Mesenchymal stem cell (in vitro differentiated cells and primary cell): ENCODE data around the gene CPM.

ENCODE experiments used
- DNase-seq: peaks from one replicate; pipeline ENCODE4 v3.0.0-alpha.2; 2013
- H2AFZ ChIP-seq: one replicate; pipeline ENCODE4 v1.6.1; 2013; ENCODE audit warnings: low read depth, mild to moderate bottlenecking, control low read depth, inconsistent platforms, low read length, moderate library complexity
- H2AK5ac ChIP-seq: 2 replicates; pipeline ENCODE4 v1.6.1; 2013; ENCODE audit warnings: low read length, moderate library complexity, mild to moderate bottlenecking, inconsistent platforms; ENCODE audit not compliant: severe bottlenecking
- H2BK120ac ChIP-seq: one replicate; pipeline ENCODE4 v1.6.1; 2013; ENCODE audit warnings: low read depth, mild to moderate bottlenecking, inconsistent platforms, low read length, moderate library complexity
- H2BK12ac ChIP-seq, 2 experiments: one replicate each; pipeline ENCODE4 v1.6.1; 2013; ENCODE audit warnings: inconsistent platforms in 2 of 2, low read length in 2 of 2, mild to moderate bottlenecking in 2 of 2, moderate library complexity in 2 of 2, control low read depth in 1 of 2
- H2BK15ac ChIP-seq: one replicate; pipeline ENCODE4 v1.6.1; 2013; ENCODE audit warnings: mild to moderate bottlenecking, low read depth, inconsistent platforms; ENCODE audit not compliant: poor library complexity, severe bottlenecking
- H2BK5ac ChIP-seq: 2 replicates; pipeline ENCODE4 v1.6.1; 2013; ENCODE audit warnings: low read depth, mild to moderate bottlenecking, low read length, control low read depth, inconsistent platforms; ENCODE audit not compliant: poor library complexity, severe bottlenecking
- H3K14ac ChIP-seq, 2 experiments: one replicate each; pipeline ENCODE4 v1.6.1; 2013; ENCODE audit warnings: inconsistent platforms in 2 of 2, low read length in 2 of 2, control low read depth in 1 of 2, mild to moderate bottlenecking in 1 of 2, moderate library complexity in 1 of 2
- H3K18ac ChIP-seq, 2 experiments: one replicate each; pipeline ENCODE4 v1.6.1; 2013; ENCODE audit warnings: inconsistent platforms in 2 of 2, low read length in 2 of 2, control low read depth in 1 of 2, low read depth in 1 of 2, mild to moderate bottlenecking in 1 of 2
- H3K23ac ChIP-seq, 2 experiments: one replicate each; pipeline ENCODE4 v1.6.1; 2013; ENCODE audit warnings: inconsistent platforms in 2 of 2, low read length in 2 of 2, mild to moderate bottlenecking in 2 of 2, moderate library complexity in 2 of 2, control low read depth in 1 of 2
- H3K27ac ChIP-seq: 2 replicates; pipeline ENCODE4 v1.5.1; 2013; ENCODE audit warnings: mild to moderate bottlenecking, moderate library complexity, low read length, control low read depth, inconsistent platforms; ENCODE audit not compliant: poor library complexity, severe bottlenecking
- H3K27me3 ChIP-seq, 2 experiments: 2 replicates each; pipeline versions ENCODE4 v1.6.1 to v1.7.0; 2013; ENCODE audit warnings: low read length in 2 of 2, mild to moderate bottlenecking in 2 of 2, moderate library complexity in 2 of 2, control low read depth in 1 of 2, inconsistent platforms in 1 of 2; ENCODE audit not compliant: control insufficient read depth in 1 of 2, insufficient read depth in 1 of 2
- H3K36me3 ChIP-seq, 2 experiments: 2 replicates each; pipeline versions ENCODE4 v1.6.1 to v1.7.0; 2013; ENCODE audit warnings: low read length in 2 of 2, control low read depth in 1 of 2, inconsistent platforms in 1 of 2, low read depth in 1 of 2, mild to moderate bottlenecking in 1 of 2; ENCODE audit not compliant: insufficient read depth in 2 of 2, control insufficient read depth in 1 of 2
- H3K4ac ChIP-seq, 2 experiments: one replicate each; pipeline ENCODE4 v1.6.1; 2013; ENCODE audit warnings: inconsistent platforms in 2 of 2, low read length in 2 of 2, mild to moderate bottlenecking in 2 of 2, moderate library complexity in 2 of 2, control low read depth in 1 of 2, low read depth in 1 of 2
- H3K4me1 ChIP-seq: 2 replicates; pipeline ENCODE4 v1.6.1; 2013; ENCODE audit warnings: low read depth, low read length, control low read depth; ENCODE audit not compliant: control insufficient read depth, insufficient read depth
- H3K4me2 ChIP-seq: 2 replicates; pipeline ENCODE4 v1.6.1; 2013; ENCODE audit warnings: low read length, mild to moderate bottlenecking, inconsistent platforms; ENCODE audit not compliant: poor library complexity, severe bottlenecking
- H3K4me3 ChIP-seq, 2 experiments: 2 replicates each; pipeline versions ENCODE4 v1.5.1 to v1.7.0; 2013; ENCODE audit warnings: low read length in 2 of 2, mild to moderate bottlenecking in 2 of 2, control low read depth in 1 of 2, low read depth in 1 of 2; ENCODE audit not compliant: insufficient read depth in 1 of 2
- H3K79me1 ChIP-seq: replicated peaks from 2 replicates; pipeline ENCODE4 v1.6.1; 2013; ENCODE audit warnings: mild to moderate bottlenecking, control low read depth, low read length, inconsistent platforms; ENCODE audit not compliant: poor library complexity, severe bottlenecking
- H3K9ac ChIP-seq: 2 replicates; pipeline ENCODE4 v1.7.0; 2013; ENCODE audit warnings: mild to moderate bottlenecking, low read length, moderate library complexity
- H3K9me3 ChIP-seq: 2 replicates; pipeline ENCODE4 v1.7.0; 2013; ENCODE audit warnings: mild to moderate bottlenecking, low read length; ENCODE audit not compliant: control insufficient read depth
- H4K8ac ChIP-seq: one replicate; pipeline ENCODE4 v1.6.1; 2013; ENCODE audit warnings: inconsistent platforms, mild to moderate bottlenecking, low read length, moderate library complexity
- H4K91ac ChIP-seq: one replicate; pipeline ENCODE4 v1.6.1; 2013; ENCODE audit warnings: mild to moderate bottlenecking, low read length, inconsistent platforms
- WGBS: methylation state at CpG from one replicate; pipeline ENCODE4 v1.1.7; 2013; ENCODE audit warnings: mixed read lengths; 5-methylcytosine and 5-hydroxymethylcytosine counted together

Gene CPM

GRCh38 chr12:68901551-68901950, 31.4 kb downstream of the CPM start:
- H3K9me3 ChIP-seq = no peaks in the 10 kb centered on the region
- H3K23ac ChIP-seq = no peak overlapping the region
- H3K4me1 ChIP-seq = peaks cover 5% of the 10 kb centered on the region
- H3K18ac ChIP-seq = no peak overlapping the region
- H4K8ac ChIP-seq = no peak overlapping the region
- H3K4ac ChIP-seq = no peak overlapping the region
- H4K91ac ChIP-seq = no peak overlapping the region
- no peaks in the 10 kb centered on the region for H3K36me3 ChIP-seq
- 100% methylated on average over 1 of the region's 2 CpGs for WGBS
- H3K9ac ChIP-seq = no peak overlapping the region
- H2BK15ac ChIP-seq = no peak overlapping the region
- H3K79me1 ChIP-seq = no peaks in the 10 kb centered on the region
- no peak overlapping the region for H3K4me2 ChIP-seq
- H2BK5ac ChIP-seq = no peak overlapping the region
- no peak for DNase-seq
- H3K27me3 ChIP-seq = no peaks in the 10 kb centered on the region
- H2BK12ac ChIP-seq = no peak overlapping the region
- no peak overlapping the region for H3K27ac ChIP-seq
- H3K4me3 ChIP-seq = no peak overlapping the region
- no peak overlapping the region for H2BK120ac ChIP-seq
- H2AK5ac ChIP-seq = no peak overlapping the region
- no peak overlapping the region for H3K14ac ChIP-seq
- no peak overlapping the region for H2AFZ ChIP-seq

GRCh38 chr12:68901145-68901544, 31.8 kb downstream of the CPM start:
- no peaks in the 10 kb centered on the region for H3K36me3 ChIP-seq
- WGBS = 77% methylated on average over 2 of the region's 2 CpGs
- H3K23ac ChIP-seq = no peak overlapping the region
- no peak overlapping the region for H4K8ac ChIP-seq
- H3K9ac ChIP-seq = no peak overlapping the region
- no peak for DNase-seq
- no peak overlapping the region for H2BK5ac ChIP-seq
- no peak overlapping the region for H4K91ac ChIP-seq
- no peak overlapping the region for H3K4me3 ChIP-seq
- no peaks in the 10 kb centered on the region for H3K27me3 ChIP-seq
- H3K18ac ChIP-seq = no peak overlapping the region
- H3K4me2 ChIP-seq = no peak overlapping the region
- H3K4ac ChIP-seq = no peak overlapping the region
- no peaks in the 10 kb centered on the region for H3K79me1 ChIP-seq
- H3K4me1 ChIP-seq = peaks cover 5% of the 10 kb centered on the region
- no peak overlapping the region for H2BK15ac ChIP-seq
- no peak overlapping the region for H3K27ac ChIP-seq
- no peak overlapping the region for H2AFZ ChIP-seq
- H3K9me3 ChIP-seq = no peaks in the 10 kb centered on the region
- no peak overlapping the region for H2BK120ac ChIP-seq
- no peak overlapping the region for H3K14ac ChIP-seq
- no peak overlapping the region for H2BK12ac ChIP-seq
- no peak overlapping the region for H2AK5ac ChIP-seq

- Histone ChIP-seq H2BK5ac (no peak overlapping the region), H3K14ac (no peak overlapping the region), H4K8ac (no peak overlapping the region), H2BK12ac (no peak overlapping the region), H2AK5ac (no peak overlapping the region), H3K18ac (no peak overlapping the region), H2BK120ac (no peak overlapping the region), H3K36me3 (no peaks in the 10 kb centered on the region), H3K4me1 (peaks cover 5% of the 10 kb centered on the region), H3K4ac (no peak overlapping the region), H3K27me3 (no peaks in the 10 kb centered on the region), H4K91ac (no peak overlapping the region), H3K79me1 (no peaks in the 10 kb centered on the region), H3K9ac (no peak overlapping the region), H3K27ac (no peak overlapping the region), H3K23ac (no peak overlapping the region), H2AFZ (no peak overlapping the region), H2BK15ac (no peak overlapping the region), H3K4me2 (no peak overlapping the region), H3K9me3 (no peaks in the 10 kb centered on the region), H3K4me3 (no peak overlapping the region)
- no peak for DNase-seq
- WGBS = 79% methylated on average over 2 of the region's 2 CpGs
Measured at GRCh38 chr12:68900241-68900640, 32.7 kb downstream of the CPM start.

- H3K4me2 ChIP-seq = no peak overlapping the region
- no peak overlapping the region for H4K91ac ChIP-seq
- H3K36me3 ChIP-seq = no peaks in the 10 kb centered on the region
- H2BK15ac ChIP-seq = no peak overlapping the region
- no peaks in the 10 kb centered on the region for H3K27me3 ChIP-seq
- H3K14ac ChIP-seq = no peak overlapping the region
- no peak overlapping the region for H3K27ac ChIP-seq
- no peak overlapping the region for H2BK12ac ChIP-seq
- peaks cover 5% of the 10 kb centered on the region for H3K4me1 ChIP-seq
- H2BK120ac ChIP-seq = no peak overlapping the region
- no peak overlapping the region for H2BK5ac ChIP-seq
- H2AK5ac ChIP-seq = no peak overlapping the region
- WGBS = 82% methylated on average over 4 of the region's 4 CpGs
- peak; percentile 10 for DNase-seq
- no peak overlapping the region for H3K18ac ChIP-seq
- no peak overlapping the region for H3K23ac ChIP-seq
- no peak overlapping the region for H4K8ac ChIP-seq
- H3K79me1 ChIP-seq = no peaks in the 10 kb centered on the region
- no peak overlapping the region for H3K4me3 ChIP-seq
- no peak overlapping the region for H3K4ac ChIP-seq
- H3K9me3 ChIP-seq = no peaks in the 10 kb centered on the region
- H2AFZ ChIP-seq = no peak overlapping the region
- H3K9ac ChIP-seq = peak overlapping the region; percentile 31
Measured at GRCh38 chr12:68899251-68899771, 33.7 kb downstream of the CPM start.
